ENCODE data around the gene FNBP1L. TPM values are rescaled to one million over a fixed set of nuclear protein-coding genes. Genes with fewer than 3 reads are reported as not detected.

The FNBP1L gene
- total and polyA plus RNA-seq, 2 experiments from 2014 or later: 56.3 to 132 TPM

- Histone ChIP-seq H3K4me3 (no peak overlapping the region), H3K27me3 (ENCODE audit: insufficient read depth) (no peaks in the 10 kb centered on the region), H3K9me2 (ENCODE audit: insufficient read depth) (no peaks in the 10 kb centered on the region), H3K79me2 (replicated peaks; ENCODE audit: insufficient read depth) (0 out of 2 replicates have a peak, but pooled peaks cover under 1% of the 10 kb centered on the region), H2AFZ (no peak overlapping the region), H4K20me1 (replicated peaks; ENCODE audit: insufficient read depth) (no peaks in the 10 kb centered on the region), H3K4me1 (ENCODE audit: insufficient read depth) (peaks cover 9% of the 10 kb centered on the region; the same call in 1 of the 2 replicates), H3K4me2 (no peak overlapping the region), H3K36me3 (ENCODE audit: insufficient read depth) (no peaks in the 10 kb centered on the region), H3K27ac (ENCODE audit: low read depth) (no peak overlapping the region), H3F3A (replicated peaks; ENCODE audit: low read depth) (no peaks in the 10 kb centered on the region)
- Mint-ChIP-seq H3K36me3 (ENCODE audit: low read depth) (no peaks in the 10 kb centered on the region; the same call in 2 of the 3 replicates), H3K27me3 (ENCODE audit: insufficient read depth, low read depth, poor library complexity) (no peaks in the 10 kb centered on the region), H3K4me3 (no peak overlapping the region), H3K27ac (no peak overlapping the region), H3K4me1 (peaks cover 11% of the 10 kb centered on the region), H3K9me3 (no peaks in the 10 kb centered on the region)
- TF ChIP-seq EZH2phosphoT487 (IDR thresholded peaks at IDR 0.05; ENCODE audit: unreplicated experiment) (no peak), CREB1 (CRISPR knock-in tag; IDR thresholded peaks at IDR 0.05; ENCODE audit: low read depth) (no peak), ZNF114 (CRISPR knock-in tag; IDR thresholded peaks at IDR 0.05) (no peak), ZNF462 (CRISPR knock-in tag; IDR thresholded peaks at IDR 0.05) (no peak), EZH2 (IDR thresholded peaks at IDR 0.05; ENCODE audit: low read depth, unreplicated experiment) (no peak), CTCF (conservative IDR thresholded peaks at IDR 0.05; ENCODE audit: low read depth in 2 of 2) (no peak), STAT1 (IDR thresholded peaks at IDR 0.05; ENCODE audit: unreplicated experiment) (no peak), ZNF331 (CRISPR knock-in tag; IDR thresholded peaks at IDR 0.05; ENCODE audit: low read depth) (no peak), JUNB (IDR thresholded peaks at IDR 0.05; ENCODE audit: unreplicated experiment) (no peak), POLR2AphosphoS5 (IDR thresholded peaks at IDR 0.05; ENCODE audit: low read depth) (no peak), REST (IDR thresholded peaks at IDR 0.05; ENCODE audit: unreplicated experiment) (no peak), ETS1 (IDR thresholded peaks at IDR 0.05) (no peak), NANOG (IDR thresholded peaks at IDR 0.05; ENCODE audit: borderline replicate concordance) (no peak)
- no peak for ATAC-seq
- no peak for DNase-seq (ENCODE audit: low spot score)
Observed at GRCh38 chr1:93601686-93602085, 153.8 kb downstream of the FNBP1L start.
